WERI-Rb-1 (cell line): ENCODE results near the gene MAPK8IP3.

Experiments
- DNase-seq: peaks from one replicate; pipeline ENCODE4 v3.0.0-alpha.2; 2020
- H3K27ac ChIP-seq: fragments of 250-450 bp; sonication (Bioruptor Pico); 2 replicates; pipeline ENCODE4 v1.5.1; 2020; ENCODE audit warnings: mild to moderate bottlenecking, moderate library complexity
- H3K27me3 ChIP-seq: fragments of 250-450 bp; sonication (Bioruptor Pico); 2 replicates; pipeline ENCODE4 v1.5.1; 2021; ENCODE audit warnings: mild to moderate bottlenecking, low read depth, moderate library complexity; ENCODE audit not compliant: insufficient read depth, severe bottlenecking
- H3K36me3 ChIP-seq: fragments of 250-450 bp; sonication (Bioruptor Pico); 2 replicates; pipeline ENCODE4 v1.5.1; 2020; ENCODE audit warnings: mild to moderate bottlenecking, moderate library complexity
- H3K4me3 ChIP-seq: 2 replicates; pipeline ENCODE4 v1.5.1; 2011; ENCODE audit warnings: low read depth, mild to moderate bottlenecking, control low read depth, low read length
- H3K9me3 ChIP-seq: fragments of 250-450 bp; sonication (Bioruptor Pico); 2 replicates; pipeline ENCODE4 v1.5.1; 2021; ENCODE audit warnings: mild to moderate bottlenecking, moderate library complexity; ENCODE audit not compliant: severe bottlenecking
- TF ChIP-seq, protein P1 (sequence below): IDR thresholded peaks from 2 replicates; pipeline ENCODE4 v1.5.1; 2011; ENCODE audit warnings: low read depth, mild to moderate bottlenecking, control low read depth, inconsistent platforms, low read length

Gene MAPK8IP3

DNA sequence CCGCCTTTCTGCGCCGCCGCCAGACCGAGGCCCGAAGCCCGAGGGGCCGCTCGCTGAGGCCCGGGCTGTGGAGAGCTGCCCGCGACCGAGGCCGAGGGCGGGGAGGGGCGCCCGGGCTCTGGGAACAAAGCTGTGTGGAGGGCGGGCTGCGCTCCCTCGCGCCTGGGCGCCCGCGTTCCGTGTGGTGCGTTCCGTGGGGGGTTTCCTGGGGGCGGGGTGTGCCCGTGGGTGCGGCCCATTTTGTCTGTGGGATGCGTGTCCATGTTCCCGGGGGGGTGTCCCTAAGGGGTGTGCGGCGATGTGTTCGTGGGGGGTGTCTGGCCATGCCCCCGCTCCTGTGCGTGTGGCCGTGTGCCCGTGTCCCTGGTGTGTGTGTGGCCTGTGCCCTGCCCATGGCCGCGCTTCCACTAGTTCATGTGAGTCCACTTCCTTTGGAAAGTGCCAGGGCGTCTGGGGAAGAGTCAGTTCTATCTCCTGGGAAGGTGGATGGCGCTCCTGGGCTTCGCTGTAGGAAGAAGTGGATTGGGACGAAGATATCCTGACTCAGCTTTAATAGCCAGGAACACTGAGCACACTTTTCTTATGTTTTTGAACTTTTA, 27.4 kb upstream of the MAPK8IP3 start:
- peak; percentile 37 for DNase-seq
- Histone ChIP-seq H3K27me3 (no peaks in the 10 kb centered on the region), H3K9me3 (no peaks in the 10 kb centered on the region), H3K27ac (peak overlapping the region; percentile 95), H3K4me3 (peak overlapping the region; percentile 63), H3K36me3 (peaks cover 66% of the 10 kb centered on the region)
- TF ChIP-seq, protein P1, sequence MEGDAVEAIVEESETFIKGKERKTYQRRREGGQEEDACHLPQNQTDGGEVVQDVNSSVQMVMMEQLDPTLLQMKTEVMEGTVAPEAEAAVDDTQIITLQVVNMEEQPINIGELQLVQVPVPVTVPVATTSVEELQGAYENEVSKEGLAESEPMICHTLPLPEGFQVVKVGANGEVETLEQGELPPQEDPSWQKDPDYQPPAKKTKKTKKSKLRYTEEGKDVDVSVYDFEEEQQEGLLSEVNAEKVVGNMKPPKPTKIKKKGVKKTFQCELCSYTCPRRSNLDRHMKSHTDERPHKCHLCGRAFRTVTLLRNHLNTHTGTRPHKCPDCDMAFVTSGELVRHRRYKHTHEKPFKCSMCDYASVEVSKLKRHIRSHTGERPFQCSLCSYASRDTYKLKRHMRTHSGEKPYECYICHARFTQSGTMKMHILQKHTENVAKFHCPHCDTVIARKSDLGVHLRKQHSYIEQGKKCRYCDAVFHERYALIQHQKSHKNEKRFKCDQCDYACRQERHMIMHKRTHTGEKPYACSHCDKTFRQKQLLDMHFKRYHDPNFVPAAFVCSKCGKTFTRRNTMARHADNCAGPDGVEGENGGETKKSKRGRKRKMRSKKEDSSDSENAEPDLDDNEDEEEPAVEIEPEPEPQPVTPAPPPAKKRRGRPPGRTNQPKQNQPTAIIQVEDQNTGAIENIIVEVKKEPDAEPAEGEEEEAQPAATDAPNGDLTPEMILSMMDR = no peak

DNA sequence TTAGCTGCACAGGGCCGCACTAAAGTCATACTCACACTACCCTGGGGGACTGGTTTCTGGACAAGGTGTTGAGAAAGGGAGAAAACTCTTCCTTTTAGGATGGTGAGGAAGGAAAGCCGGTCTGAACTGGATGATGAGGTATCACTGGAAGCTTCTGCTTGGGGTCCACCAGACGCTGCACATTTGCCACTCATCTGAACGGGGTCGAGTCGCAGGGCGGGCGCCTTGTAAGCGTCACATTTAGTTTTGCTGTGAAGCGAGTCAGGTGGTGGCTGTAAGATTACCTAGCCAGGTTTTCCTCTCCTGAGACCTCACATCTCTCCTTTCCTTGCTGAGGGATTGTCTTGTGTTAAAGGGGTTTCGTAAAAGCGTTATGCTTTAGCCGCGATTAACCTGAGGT, 25.6 kb upstream of the MAPK8IP3 start:
- TF ChIP-seq, protein P1 = no peak
- H3K27me3 ChIP-seq = no peaks in the 10 kb centered on the region
- H3K27ac ChIP-seq = no peak overlapping the region
- H3K36me3 ChIP-seq = peaks cover 65% of the 10 kb centered on the region
- H3K9me3 ChIP-seq = no peaks in the 10 kb centered on the region
- no peak overlapping the region for H3K4me3 ChIP-seq
- DNase-seq = no peak

DNA sequence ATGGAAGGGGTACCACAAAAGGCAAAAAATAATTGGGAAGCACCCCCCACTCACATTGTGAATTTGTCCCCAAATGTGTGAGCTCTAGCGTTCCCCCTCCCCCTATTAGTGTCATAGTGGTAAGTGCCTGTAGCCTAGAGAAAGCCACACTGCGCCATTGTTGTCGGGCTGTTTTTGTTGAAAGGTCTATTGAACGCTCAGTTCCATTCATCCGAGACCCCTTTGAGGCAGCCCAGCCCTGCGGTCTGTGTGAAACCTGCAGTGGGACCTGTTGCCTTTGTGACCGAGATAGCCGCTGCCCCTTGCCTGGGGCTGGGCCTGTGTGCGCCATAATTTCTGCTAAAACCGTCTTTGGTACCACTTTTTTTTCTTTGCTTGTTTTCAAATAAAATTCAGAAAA, 25.0 kb upstream of the MAPK8IP3 start:
- Histone ChIP-seq H3K36me3 (peaks cover 65% of the 10 kb centered on the region), H3K4me3 (no peak overlapping the region), H3K27me3 (no peaks in the 10 kb centered on the region), H3K27ac (no peak overlapping the region), H3K9me3 (no peaks in the 10 kb centered on the region)
- no peak for DNase-seq
- TF ChIP-seq, protein P1 = no peak

DNA sequence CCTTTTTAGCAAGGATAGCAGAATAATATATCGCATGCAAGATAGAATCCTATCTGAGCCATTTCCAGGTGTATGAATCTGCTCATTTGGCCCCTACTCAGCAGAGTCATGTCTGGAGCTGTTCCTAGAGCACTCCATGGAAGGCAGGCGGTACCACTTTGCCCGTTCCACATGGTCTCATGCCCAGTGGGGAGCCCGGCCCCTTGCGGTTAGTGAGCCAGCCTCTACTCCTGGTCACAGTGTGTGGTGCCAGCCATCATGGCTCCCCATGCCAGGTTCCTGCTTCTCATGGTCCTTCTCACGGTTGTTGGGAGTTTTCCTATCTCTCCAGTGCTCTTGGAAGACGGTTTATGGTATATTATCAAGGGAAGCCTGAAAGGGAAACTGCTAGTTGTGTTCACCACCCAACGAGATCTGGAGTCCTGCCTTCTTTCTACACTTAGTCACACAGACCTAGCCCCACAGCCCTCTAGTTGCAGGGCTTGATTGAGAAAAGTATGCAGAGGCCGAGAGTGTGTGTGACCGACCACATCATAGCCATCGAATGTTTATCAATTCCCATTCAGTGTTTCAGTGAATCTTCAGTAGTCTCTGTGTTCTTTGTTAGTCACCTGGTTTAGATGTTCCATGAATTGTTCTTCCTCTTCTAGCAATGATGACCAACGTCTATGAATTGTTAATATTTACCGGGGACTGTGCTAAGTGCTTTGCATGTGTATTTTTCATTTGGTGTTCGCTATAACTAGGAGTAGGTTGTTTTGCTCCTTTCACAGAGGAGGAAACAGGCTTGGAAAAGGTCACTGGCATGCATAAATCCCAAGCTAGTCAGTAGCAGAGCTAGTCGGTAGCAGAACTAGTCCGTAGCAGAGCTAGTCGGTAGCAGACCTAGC, 18.3 kb upstream of the MAPK8IP3 start:
- Histone ChIP-seq H3K4me3 (no peak overlapping the region), H3K27me3 (no peaks in the 10 kb centered on the region), H3K36me3 (peaks cover 95% of the 10 kb centered on the region), H3K27ac (no peak overlapping the region), H3K9me3 (no peaks in the 10 kb centered on the region)
- DNase-seq = no peak
- TF ChIP-seq, protein P1 = no peak

DNA sequence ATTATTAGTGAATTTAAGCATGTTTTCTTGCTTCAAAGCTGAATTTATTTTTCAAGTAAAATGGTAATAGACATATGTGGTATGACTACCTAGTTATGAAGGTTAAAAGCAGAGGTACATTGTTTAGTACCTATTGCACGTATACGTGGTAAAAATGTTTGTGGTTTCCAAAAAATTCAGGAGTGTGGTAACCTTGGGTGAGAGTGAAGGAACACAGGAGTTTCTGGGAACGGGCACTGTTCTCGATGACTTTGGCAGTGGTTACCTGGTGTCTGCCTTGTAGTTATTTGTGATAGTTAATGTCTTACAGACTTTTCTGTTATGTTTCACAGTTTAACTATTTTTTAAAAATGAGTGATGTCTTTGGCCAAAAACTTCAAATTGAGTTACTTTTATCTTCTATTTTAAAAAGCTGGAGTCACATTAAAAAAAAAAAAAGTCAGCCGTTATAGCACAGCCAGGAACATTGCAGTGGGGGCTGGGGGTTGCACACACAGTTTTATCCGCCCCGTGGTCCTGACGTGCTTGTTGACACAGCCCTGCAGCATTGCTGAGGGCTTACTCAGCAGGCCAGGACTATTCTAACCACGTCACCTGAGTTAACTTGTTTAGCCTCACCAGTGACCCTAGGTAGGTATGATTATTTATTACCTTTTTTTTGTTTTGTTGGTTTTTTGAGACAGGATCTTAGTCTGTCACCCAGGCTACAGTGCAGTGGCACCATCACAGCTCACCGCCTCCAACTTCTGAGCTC, 17.0 kb upstream of the MAPK8IP3 start:
- no peak overlapping the region for H3K4me3 ChIP-seq
- TF ChIP-seq, protein P1 = no peak
- DNase-seq = no peak
- no peak overlapping the region for H3K27ac ChIP-seq
- no peaks in the 10 kb centered on the region for H3K9me3 ChIP-seq
- peaks cover 97% of the 10 kb centered on the region for H3K36me3 ChIP-seq
- no peaks in the 10 kb centered on the region for H3K27me3 ChIP-seq
